SHP77 (cell line): ENCODE data around the gene PRDM5.

Source experiments
- DNase-seq, 2 experiments: peaks; one replicate each; lab custom pipeline; 2025; lab: John Stamatoyannopoulos, UW

Gene PRDM5

GRCh38 chr4:120819805-120820437 is 102.6 kb downstream of the PRDM5 start:
- DNase-seq: no peak

GRCh38 chr4:120816296-120816965 is 106.1 kb downstream of the PRDM5 start:
- no peak for DNase-seq

DNA sequence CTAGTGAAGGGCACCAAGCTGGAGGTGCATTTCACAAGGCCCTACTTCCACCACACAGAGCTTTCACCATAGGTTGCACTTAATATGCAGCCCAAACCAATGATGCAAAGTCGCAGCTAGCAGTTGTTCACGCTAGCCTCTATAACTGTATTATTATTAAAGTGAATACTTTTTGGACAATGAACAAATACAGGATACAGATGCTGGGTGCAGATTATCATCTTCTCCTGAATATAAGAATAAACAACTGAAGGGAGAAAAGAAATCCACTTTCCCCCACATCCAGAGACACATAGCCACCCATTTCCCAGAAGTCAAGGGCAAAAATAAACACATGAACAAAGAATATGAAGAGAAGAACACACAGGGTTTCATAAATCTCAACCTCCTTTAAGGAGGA is 107.2 kb downstream of the PRDM5 start:
- no peak for DNase-seq

GRCh38 chr4:120814886-120815285 is 107.6 kb downstream of the PRDM5 start:
- DNase-seq: no peak

DNA sequence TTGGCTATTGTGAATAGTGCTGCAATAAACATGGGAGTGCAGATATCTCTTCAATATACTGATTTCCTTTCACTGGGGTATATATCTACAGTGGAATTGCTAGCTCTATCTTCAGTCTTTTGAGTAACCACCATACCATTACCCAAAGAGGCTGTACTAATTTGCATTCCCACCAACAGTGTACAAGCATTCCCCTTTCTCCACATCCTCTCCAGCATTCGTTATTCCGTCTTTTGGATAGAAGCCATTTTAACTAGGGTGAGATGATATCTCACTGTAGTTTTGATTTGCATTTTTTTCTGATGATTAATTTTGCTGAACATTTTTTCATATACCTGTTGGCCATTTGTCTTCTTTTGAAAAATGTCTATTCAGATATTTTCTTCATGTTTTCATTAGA is 110.3 kb downstream of the PRDM5 start:
- DNase-seq: no peak

- no peak for DNase-seq
These were observed 113.0 kb downstream of the PRDM5 start for GRCh38 chr4:120809518-120809917.

GRCh38 chr4:120808475-120809141 is 113.9 kb downstream of the PRDM5 start:
- no peak for DNase-seq

- no peak for DNase-seq
These were observed 121.3 kb downstream of the PRDM5 start for GRCh38 chr4:120801137-120801758.

DNA sequence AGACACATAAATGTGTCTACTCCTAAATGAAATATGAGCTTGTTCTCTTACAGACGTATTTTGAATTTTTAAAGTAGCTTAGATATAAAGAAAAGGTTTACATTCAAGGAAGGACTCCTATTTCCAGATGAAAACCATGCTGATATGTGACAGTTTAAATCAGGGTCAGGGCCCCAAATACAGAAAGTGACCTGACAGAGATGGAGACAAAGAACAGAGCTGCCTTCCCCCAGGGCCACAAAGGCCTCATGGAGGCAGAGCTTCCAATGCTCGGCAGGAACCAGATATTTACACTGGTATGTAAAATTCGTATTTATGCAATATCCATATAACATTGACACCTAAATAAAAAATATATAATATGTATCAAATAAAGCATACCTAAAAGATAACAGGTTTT is 124.0 kb downstream of the PRDM5 start:
- no peak for DNase-seq

- no peak for DNase-seq
These were observed 126.3 kb downstream of the PRDM5 start for GRCh38 chr4:120796271-120796670.

DNA sequence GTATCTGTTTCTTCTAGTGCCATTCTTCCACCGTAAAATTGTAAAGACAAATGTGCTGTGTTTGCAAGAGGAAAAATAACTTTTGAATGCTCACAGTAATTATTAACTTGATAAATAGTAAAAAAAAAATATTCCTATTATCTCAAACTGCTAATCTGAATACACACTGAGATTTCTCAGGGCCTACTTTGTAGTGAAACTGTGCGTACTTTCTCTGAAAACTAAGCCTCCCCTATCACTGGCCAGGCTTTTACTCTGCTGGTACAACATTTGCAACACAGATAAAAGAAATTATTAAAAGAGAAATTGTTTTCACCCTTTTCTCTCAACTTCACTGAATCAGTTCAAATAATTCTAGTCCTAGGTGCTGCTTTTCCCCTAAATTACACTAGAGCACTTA is 137.3 kb downstream of the PRDM5 start:
- no peak for DNase-seq

- no peak for DNase-seq
These were observed 145.1 kb downstream of the PRDM5 start for GRCh38 chr4:120777459-120777858.

DNA sequence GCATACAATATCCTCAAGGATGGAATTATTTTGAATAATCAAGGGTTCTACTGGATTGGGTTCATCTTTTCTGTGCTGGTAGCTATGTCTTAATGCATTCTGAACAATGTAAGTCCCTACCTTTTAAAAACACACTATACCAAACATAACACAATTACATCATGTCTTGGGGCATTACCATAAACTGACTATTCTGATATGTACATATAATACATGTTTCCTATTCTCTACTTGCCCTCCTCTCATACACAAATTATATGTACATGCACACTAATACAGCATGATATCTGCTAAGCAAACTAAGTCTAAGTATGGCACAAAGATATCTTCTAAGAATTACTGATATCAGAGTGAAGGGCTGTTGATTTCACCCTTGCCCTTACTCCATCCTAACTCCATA is 147.1 kb downstream of the PRDM5 start:
- DNase-seq: no peak

- DNase-seq: no peak
These were observed 148.9 kb downstream of the PRDM5 start for GRCh38 chr4:120773641-120774040.

- no peak for DNase-seq
These were observed 150.6 kb downstream of the PRDM5 start for GRCh38 chr4:120771907-120772306.

DNA sequence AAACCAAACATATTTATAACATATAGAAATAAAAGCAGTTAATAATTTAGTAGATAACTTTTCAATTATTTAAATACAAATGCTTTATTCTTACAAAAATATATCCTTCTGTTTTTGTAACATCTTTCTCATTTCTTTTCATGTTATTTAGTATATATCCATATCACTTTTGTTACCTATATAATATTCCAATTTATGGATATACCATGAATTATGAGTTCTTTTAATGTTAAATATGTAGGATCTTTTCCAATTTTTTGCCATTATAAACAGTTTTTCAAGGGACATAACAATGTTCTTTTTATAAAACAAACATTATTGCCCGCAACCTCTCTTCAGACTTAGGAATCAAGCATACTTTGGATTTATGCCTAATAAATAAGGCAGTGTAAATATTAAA is 151.6 kb downstream of the PRDM5 start:
- DNase-seq: no peak

DNA sequence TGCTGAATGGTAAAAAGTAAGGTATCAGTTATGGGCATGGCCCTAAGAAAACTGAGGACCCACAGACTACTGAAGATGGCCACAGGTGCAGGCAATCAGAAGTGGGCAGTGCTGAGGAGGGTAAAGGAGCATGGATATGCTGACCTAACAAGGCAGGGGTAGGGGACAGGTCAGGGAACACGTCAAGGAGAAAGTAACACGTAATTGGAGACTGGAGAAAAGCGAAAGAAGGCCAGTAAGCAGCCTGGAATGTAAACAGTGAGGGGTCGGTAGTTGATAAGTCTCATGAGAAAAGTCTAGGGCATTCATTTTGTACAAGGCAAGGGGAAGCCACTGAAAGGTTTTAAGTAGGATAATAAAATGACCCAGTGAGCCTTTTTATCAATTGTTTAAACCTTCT is 153.3 kb downstream of the PRDM5 start:
- DNase-seq: no peak

DNA sequence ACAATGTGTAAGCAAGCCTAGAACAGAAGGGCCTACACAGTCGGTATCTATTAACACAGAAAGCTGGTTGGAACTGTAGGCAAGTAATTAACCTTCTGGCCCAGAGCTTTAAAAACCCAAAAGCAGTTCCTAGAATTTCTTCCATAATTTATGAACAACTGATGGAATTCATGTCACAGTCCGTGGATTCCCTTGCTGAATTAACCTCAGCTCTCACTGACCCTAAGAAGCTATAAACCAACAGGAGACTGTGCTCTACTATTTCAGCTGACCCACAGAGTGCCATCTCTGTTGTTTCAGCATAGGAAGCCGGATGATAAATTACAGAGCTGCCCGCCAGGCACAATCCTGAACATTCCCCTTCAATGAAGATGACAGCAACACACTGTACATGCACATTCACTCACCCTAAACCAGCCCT is 157.3 kb downstream of the PRDM5 start:
- DNase-seq: no peak

DNA sequence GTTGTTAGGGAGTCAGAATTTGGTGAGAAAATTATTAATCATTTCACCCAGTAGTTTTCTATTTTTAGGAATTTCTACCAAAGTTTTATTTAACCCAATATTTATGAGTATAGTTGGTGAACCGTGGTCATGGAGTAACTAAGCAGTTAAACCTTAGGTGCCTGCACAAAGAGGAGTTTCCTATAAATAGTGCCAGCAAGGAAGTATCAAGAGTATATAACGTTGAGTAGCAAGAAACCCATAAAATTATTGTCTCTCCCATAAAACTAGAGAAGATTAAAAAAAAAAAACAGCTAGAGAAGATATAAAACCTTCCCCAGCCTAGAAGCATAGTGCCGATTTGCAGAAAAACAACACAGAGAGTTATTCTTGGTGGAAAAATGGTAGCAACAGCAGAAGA is 158.9 kb downstream of the PRDM5 start:
- no peak for DNase-seq

DNA sequence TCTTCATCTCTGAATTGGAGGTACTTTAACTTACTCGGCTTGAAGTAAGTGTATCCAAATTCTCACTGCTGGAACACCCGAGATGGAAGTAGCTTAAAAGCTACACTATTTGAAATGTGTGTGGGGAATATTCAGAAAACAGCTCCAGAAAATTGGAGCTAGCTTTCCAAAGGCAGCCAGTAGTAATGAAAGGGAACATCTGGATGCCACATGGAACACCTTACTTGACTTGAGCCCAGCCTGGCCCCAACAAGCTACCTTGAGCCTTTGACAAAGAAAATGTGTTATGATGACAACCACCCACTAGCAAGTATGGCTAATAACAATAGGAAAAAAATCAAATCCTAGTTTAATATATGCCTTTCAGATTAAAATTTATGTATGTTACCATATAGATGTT is 161.5 kb downstream of the PRDM5 start:
- no peak for DNase-seq

DNA sequence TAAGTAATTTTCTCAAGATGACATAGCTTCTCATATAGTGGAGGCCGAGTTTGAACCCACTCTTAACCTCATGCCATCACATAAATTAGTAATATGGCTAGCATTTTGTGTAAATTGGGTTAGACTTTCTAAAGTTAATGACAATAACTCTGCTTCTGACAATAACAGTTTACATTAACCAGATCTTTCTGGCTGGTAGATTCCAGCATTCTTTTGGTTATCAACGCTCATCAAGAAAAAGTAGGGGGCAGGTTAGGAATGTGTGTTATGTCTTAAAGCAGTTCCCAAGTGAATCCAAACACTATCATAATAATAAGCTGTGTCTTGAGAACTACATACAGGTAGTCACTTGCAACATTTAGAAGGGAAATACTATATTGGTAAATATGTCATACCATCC is 162.5 kb downstream of the PRDM5 start:
- DNase-seq: no peak

DNA sequence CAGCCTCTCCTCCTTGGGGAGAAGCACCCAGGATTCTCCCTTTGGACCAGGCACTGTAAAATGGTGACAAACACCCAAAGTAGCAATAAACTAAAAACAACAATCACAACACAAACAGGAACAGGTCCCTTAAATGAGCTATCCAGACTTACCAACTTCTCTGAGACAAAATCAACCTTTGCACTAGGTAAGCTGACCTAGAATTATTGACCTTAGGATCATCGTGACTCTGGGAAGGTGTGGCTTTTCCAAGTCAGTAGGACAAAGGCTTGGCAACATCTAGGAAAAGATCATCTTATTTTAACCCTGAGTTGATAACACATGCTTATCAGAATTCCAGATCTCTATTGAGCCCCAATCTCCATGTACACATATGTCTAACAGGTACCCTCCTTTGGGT is 166.7 kb downstream of the PRDM5 start:
- DNase-seq: no peak

DNA sequence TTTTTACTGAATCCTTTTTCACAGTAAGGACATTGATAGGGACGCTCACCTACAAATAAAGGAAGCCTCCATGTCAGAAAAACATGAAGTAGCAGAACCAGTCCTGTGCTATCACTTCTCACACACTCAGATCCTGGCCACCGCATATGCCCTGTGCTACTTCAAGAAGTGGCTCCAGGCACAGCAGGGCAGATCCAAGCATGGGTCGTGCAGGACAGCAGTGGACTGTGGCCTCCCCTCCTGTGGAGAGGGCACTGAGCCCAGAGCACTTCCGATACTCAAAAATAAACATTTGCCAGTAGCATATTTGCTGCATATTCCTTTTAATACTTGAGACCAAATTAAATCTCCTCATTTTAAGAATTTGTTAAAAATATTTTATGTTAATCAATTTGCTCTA is 167.9 kb downstream of the PRDM5 start:
- no peak for DNase-seq
